HG03103 (cell line): ENCODE measurements around the gene WLS.
"Not testable (repeated sequence)": the region's sequence is repeated elsewhere in the genome, so short reads cannot be mapped to it uniquely, and the experiment has no call there.

ENCODE experiments used
- ATAC-seq: cut with Tn5 transposase; IDR thresholded peaks from one replicate; pipeline ENCODE4 v1.9.1; 2021; ENCODE audit warnings: low read depth; ENCODE audit not compliant: unreplicated experiment

Gene WLS

DNA sequence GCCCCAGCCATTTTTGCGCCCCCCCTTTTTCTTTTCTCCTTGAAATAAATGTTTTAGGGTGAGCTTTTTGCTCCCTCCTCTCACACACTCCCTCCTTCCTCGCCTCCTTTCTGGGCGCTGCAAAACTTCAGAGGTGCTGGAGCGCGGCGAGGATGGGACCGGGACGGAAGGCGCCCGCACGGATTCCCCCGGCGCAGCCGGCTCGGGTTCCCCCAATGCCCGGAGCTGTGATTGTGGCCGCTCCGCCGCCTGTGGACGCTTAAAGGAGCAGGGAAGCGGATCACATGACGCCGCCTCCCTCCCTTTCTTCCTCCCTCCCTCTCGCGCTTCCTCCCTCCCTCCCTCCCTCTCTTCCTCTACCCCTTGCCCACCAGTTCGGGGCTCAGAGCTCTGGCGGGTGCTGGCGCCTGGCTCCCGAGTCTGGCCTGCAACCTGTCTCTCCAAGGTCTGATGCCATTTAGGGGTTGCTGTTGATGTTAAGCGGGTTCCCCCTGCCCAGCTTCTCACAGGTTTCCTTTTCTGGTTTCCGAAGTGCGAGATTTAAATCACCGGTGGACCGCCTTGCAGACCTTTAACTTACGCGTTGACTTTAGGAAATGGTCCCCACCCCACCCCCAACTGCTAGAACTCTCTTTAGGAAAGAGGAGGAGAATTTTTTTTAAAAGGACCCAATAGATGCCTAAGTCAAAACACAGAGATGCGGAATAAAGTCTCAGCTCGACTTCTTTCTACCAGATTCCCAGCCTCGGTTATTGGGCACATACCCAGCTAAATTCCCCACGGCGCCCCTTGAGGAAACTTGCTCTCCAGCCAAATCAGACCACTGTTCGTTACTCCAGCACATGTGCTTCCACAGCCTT lies at the start of gene WLS:
WLS (minus strand) TSS at position 235 of the 860 bp plus-strand sequence; CDS start at position 11, 224 bp downstream.
- ATAC-seq: no peak

DNA sequence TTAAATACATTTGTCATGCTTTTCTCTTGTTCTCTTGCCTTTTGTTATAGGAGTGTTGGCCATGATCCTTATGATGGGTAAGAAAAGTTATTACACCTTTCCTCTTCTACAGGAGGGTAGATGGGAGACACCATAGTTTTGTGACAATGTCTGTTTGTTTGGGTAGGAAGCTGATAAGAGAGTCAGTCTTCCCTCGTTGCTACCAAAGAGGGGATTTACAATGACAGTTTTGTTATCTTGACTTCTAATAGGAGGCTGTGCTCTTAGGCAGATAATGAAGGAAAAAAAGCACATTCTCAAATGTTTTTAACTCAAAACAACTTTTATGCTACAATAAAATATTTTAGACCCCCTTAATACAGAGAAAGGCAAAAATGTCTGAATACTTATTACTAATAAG lies 48.0 kb upstream of the WLS start:
- ATAC-seq: no peak

DNA sequence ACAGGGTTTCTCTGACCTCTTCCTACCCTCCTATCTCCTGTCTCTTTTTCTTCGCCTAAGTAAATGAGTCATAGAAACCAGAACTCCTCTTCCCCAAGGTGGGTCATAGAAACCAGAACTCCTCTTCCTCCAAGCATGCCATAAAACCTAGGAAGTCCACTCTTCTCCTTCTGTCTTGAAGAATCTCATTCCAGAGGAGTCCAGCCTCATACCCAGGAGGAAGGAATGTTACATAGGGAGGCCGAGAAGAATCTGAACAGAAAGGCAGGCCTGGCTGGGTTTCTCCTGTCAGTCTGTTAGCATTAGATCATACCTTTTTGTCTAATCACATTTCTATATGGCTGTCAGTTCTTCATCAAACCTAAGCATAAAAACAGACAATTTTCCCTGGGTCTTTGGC lies 47.5 kb upstream of the WLS start:
- no peak for ATAC-seq

DNA sequence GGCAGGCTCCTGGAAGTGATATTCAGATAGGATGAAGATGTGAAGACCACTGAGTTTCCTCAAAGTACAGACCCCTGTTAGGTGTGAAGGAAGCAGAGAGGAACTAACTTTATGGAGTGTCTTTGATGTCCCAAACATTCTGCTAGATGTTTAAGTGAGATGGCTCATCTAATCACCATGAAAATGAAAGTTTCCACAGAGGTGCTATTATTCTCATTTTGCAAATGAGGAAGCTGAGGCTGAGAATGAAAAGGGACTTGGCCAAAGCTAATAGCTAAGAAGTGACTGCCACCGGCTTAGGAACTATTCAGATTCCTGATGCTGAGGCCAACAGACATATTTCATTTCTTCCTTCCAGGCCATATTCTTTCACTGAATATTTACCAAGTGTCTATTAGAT lies 45.9 kb upstream of the WLS start:
- no peak for ATAC-seq

DNA sequence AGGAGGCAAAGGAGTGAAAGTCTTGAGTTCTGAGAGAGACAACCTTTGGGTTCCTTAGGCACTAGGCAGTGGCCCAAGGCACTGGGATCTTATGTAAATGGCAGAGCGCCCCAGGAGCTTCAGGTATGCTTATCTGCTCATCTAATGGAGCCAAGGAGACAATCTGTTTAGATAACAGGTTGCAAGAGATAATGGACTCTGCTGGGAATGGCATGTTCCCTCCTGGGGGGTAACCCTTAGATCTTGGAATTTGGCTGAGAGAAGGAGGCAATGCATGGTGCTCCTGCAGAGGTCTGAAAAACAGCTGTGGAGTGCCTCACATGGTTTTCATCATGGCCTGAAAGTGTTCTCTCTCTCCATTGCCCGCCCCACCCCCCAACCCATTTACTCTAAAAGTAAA lies 44.1 kb upstream of the WLS start:
- ATAC-seq: no peak

DNA sequence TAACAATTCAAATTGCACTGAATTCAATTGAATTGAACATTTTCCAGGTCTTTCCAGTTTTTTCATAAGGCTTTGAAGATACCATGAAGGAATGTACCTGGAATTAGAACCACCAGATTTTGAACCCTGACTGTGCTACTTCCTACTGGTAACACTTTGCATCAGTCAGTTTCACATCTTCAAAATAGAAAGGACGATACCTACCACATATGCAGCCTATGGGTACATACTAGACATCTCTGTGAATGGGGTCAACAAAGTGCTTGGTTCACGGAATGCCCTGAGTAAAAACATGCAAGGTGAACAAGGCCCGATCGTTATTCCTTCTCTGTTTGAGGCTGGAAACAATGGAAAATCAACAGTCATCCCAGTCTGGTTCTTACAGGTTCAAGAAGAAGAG lies 41.2 kb upstream of the WLS start:
- ATAC-seq: no peak

DNA sequence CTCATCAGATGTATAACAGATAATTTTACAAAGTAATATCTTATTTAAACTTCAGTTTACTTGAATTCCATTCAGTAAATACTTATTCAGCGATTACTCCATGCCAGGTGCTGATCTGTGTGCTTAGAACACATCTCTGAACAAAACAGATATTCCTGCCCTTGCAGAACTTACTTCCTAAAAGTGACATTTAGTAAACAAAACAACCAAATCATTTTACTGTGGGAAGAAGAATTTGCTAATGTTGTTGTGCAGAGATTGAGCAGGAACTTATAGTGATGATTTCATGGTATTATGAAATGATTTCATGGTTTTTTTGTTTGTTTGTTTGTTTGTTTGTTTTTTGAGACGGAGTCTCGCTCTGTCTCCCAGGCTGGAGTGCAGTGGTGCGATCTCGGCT lies 39.3 kb upstream of the WLS start:
- no peak for ATAC-seq

DNA sequence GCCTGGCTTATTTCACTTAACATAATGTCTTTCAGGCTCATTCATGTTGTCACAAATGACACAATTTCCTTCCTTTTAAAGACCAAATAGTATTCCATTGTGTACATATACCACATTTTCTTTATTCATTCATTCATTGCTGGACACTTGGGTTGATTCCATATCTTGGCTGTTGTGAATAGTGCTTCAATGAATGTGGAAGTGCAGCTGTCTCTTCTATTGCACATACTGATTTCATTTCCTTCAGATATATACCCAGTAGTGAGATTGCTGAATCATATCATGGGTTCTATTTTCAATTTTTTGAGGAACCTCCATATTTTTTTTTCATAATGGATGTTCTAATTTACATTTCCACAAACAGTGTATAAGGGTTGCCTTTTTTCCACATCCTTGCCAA lies 38.6 kb upstream of the WLS start:
- ATAC-seq: no peak

DNA sequence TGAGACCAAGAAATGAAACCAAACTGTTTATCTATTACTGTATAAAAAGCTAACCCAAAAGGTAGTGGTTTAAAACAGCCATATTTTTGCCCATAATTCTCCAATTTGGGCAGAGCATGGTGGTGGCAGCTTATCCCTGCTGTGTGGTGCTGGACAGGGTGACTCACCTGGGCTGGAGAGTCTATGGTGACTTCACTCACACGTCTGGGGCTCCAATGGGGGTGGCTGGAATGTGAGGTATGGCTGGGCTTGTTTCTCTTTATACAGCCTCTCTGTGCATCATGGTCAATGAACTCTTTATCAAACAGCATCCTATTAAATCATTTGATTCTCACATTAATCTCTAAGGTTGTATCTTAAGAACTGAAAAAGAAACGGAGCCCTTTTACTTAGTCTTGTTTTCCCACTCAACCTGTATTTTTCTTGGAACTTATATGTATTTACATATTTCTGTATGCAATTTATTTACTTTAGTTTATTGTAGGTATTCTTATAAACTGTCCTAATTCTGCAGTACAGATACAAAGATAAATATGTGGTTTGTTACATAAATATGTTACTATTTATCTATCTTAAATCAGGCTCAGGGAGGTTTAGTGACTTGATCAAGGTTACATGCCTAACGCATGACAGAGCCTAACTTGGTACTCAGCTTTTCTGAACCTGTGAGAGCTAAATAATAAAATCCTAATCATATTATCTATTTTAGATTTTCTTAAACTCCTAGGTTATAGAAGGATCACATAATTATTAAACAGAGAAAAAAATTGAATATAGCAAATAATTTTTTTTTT lies 37.5 kb upstream of the WLS start:
- ATAC-seq: no peak

DNA sequence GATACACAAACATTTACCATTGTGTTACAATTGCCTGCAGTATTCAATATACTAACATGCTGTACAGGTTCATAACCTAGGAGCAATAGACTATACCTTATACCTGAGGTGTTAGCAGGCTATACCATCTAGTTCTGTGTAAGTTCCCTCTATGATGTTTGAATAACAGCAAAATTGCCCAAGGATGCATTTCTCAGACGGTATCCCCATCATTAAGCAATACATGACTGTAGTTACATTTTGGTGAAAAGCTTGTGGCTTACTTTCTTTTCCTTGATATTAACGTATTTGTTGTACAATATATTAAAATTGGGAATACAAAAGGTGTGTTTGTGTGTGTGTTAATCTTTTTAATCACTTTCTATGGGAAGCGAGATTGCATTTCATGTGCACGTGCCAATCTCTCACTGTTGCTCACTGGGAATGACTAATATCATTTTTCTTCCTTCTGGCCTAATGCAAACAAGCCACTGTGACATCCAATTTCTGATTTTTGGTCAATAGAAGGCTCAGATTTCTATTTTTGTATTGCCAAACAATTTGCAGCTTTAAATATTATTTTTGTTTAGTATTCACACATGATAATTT lies 36.7 kb upstream of the WLS start:
- no peak for ATAC-seq

DNA sequence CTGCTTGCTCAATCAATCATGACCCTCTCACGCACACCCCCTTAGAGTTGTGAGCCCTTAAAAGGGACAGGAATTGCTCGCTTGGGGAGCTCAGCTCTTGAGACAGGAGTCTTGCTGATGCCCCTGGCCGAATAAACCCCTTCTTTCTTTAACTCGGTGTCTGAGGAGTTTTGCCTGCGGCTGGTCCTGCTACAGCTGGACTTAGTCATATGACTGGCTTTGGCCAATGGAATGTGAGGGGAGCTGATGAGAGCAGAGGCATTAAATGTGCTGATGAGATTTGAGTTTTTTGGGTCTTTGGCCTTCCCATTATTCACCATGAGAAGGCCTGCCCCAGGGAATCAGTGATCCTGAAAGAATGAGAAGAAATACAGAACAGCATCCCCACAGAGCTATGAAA lies 24.5 kb upstream of the WLS start:
- not testable (repeated sequence) for ATAC-seq

DNA sequence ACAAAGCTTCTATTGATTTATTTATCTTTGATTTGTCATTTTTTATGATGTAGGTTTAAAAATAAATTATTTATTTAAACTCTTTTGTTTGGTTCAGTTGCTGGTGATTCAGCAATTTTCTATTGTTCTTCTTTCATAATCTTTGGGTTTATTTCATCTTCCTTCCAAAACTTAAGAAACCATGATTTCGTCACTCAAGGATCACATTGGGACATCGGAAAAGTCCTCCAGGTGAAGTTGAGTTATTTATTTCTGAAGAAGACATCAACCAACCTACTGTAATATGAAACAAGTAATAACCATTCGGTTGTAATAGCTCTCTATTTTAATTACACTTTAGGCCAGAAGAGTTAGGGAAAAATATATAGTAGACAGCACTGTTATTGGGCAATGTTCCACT lies 23.0 kb upstream of the WLS start:
- ATAC-seq: no peak

DNA sequence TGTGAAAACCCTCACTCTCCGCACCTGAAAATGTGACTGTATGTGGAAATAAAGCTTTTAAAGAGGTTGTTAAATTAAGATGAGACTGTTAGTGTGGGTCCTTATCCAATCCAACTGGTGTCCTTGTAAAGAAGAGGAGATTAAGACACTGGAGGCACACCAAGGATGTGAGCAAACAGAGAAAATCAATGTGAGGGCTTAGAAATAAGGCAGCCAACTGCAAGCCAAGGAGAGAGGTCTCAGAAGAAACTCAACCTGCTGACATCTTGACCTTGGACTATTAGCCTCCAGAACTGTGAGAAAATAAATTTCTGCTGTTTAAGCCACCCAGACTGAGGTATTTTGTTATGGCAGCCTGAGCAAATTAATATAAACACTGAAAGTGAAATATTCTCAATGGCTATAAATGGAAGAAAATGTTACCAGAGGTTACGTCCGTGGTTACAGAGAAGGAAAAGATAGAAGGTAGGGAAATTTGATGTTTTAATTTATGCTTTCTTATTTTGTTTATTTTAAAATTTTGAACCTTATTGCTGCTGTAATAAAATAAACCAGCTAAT lies 22.4 kb upstream of the WLS start:
- ATAC-seq: no peak

DNA sequence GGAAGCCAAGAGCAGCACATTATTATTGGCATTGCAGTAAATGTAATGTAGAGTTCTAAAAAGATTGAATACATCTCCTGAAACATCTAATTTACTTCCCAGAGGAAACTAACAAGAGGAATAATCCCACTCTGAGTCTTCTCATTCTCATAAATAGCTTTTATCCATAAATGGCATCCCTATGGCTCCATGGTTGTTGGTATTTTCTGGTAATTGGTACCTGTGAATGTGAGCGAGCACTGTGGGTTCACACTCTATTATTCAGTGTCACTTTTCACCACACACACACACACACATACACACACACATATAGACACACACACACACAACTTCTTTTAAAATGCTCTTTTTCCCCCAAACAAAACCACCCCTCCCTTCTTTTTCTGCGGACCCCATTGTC lies 4.7 kb upstream of the WLS start:
- no peak for ATAC-seq

DNA sequence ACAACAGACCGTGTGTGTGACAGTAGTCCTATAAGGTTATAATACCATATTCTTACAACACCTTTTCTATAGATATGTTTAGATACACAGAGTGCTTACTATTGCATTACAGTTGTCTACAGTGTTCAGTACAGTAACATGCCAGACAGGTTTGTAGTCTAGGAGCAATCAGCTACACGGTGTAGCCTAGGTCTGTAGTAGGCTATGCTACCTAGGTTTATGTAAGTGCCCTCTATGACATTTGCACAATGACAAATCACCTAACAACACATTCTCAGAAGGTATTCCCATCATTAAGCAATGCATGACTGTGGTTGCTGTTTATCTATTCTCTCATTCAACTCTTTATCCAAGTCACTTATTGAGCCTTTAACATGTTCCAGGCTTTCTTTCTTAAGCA lies 1.8 kb upstream of the WLS start:
- ATAC-seq: no peak

DNA sequence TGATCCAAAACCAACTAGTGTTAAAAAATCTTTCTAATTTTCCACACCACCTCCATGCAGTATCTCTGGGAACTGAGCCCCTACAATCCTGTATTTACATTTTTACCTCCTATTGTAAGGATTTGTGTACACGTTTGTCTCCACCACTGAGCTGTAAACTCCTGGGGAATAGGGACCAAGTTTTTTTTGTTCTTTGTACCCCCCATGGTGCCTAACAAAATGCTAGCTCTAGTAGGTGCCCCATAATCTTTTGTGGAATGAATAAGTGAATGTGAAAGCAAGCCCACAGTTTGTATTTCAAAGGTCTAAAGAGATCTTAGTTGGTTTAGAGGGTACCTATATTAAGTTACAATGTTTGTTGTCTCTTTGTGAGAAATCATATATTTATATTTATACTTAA lies 879 bp upstream of the WLS start:
- no peak for ATAC-seq

DNA sequence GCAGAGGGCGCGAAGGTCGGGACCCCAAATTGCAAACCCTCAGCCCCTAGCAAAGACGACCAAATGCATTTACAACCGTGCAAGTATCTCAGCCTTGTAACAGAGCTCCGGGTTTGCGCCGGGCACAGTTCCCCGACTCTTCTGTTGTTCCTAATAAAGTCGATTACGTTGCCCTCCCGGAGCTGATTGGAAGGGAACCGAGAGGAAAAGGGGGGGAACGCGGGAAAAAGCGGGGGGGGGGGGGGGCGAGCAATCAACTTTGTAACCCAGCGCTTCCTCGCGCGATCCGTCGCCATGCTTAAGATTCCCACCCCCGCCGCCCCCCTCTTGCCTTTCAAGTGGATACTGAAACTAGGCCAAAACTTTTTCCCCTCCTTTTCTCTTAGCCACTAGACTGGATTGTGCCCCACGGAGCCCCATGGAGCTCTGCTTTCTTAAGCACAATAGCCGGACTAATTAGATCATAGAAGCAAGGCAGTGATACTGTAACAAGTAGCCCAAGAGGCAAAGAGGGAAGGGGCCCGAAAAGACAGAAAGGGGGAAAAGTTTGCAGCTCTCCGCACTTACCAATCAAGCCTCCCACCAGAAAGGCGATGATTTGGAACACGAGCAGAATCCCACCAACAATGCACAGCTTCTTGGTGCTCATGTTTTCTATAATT lies 565 bp downstream of the WLS start:
- ATAC-seq: no peak

DNA sequence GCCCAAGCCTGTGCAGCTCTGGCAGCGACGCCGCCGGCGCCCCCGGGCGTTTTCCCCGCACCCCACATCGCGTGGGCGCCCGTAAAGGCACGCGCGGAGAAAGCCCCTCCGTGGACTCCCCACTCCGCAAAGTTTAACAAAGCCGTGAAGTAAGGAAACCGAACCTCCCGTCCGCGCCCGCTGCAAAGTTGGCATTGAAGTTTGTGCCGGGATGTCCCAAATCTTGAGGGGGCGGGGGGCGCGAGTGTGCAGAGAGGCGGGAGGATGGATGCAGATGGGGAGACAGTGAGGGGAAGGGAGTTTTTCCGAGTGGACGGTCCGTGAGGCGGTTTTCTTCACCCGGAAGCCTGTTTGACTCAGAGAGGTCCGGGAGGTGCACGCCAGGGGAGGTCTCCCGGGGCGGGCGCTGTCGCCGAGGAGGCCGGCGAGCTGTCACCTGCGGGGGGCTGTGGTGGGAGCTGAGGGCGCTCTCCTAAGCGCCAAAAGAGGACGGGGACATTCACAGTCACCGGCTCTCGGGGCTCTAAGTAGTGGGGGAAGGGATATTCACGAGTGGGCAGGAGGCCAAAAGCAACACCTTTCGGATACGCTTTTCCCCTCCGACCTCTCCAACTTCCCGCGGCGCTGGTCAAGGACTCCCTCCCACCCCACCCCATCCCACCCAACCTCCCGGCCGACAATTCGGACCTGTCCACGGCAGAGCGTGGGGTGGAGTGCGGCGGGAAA lies 1.3 kb downstream of the WLS start:
- no peak for ATAC-seq

DNA sequence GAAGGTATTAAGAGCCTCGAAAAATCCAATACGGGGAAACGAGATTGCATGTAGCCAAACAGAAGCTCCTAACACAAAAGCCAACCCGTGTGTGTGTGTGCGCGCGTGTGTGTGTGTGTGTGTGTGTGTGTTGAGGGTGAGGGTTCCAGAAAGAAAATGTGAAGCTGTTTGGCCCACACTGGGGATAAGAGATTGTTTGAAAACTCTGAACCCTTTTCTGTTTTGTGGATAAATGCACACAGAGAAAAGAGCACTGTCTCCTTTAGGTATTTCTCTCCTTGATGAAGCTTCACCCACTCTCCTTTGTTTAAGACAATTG lies 1.9 kb downstream of the WLS start:
- no peak for ATAC-seq
